Activated T-helper 1 cell treated with anti-CD3 and anti-CD28 coated beads, Interleukin-2, amount 50 U/mL, for 16 hours (primary cell): ENCODE measurements around the gene RNF7.
"Not testable (repeated sequence)": the region's sequence is repeated elsewhere in the genome, so short reads cannot be mapped to it uniquely, and the experiment has no call there.

Experiments used
- DNase-seq, 2 donors: peaks; one replicate each; pipeline ENCODE4 v3.0.0-alpha.2; 2020; ENCODE audit warnings: low read depth in 1 of 2, low spot score in 1 of 2

Gene RNF7

GRCh38 chr3:141777957-141778813 is 40.1 kb downstream of the RNF7 start:
- DNase-seq: no peak

GRCh38 chr3:141779667-141780066 is 41.6 kb downstream of the RNF7 start:
- no peak for DNase-seq

DNA sequence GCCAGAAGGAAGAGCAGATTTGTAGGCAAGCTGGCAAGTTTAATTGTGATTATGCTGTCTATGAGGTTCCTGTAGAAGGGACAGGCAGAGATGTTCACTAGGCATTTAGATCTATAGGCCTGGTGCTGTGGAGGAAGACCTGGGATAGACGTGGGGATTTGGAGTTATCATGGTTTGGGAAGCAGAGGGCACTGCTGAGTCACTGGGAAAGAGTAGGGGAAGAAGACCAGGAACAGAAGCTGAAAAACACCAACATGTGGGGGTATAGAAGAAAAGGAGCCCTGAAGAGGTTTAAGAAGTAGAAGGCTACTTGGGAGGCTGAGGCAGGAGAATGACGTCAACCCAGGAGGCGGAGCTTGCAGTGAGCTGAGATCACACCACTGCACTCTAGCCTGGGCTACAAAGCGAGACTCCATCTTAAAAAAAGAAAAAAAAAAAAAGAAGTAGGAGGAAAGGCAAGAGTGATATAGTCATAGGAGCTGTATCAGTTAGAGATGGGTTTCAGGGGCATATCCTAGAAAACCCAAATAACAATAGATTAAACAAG is 44.4 kb downstream of the RNF7 start:
- DNase-seq: no peak

GRCh38 chr3:141783632-141784031 is 45.5 kb downstream of the RNF7 start:
- DNase-seq: no peak

- no peak for DNase-seq
Measured at GRCh38 chr3:141784096-141784495, 46.0 kb downstream of the RNF7 start.

GRCh38 chr3:141784531-141784930 is 46.4 kb downstream of the RNF7 start:
- no peak for DNase-seq

DNA sequence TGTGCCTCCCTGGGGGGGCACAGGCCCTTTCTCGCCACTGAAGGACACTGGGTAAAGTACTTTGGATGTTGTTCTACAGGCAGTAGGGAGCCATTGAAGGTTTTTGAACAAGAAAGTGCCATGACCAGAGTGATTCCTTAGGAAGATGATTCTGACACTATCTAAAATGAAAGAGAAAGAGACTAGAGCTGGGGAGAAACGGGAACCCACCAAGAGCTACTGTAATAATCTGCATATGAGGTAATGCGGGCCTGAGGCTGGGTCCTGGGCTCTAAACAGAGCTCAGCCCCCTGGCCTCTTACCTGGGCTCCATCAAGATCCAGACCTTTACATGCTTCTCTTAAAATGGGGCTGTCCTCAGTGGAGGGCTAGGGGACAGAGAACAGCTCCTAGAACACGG is 50.1 kb downstream of the RNF7 start:
- DNase-seq: no peak

GRCh38 chr3:141788750-141789149 is 50.7 kb downstream of the RNF7 start:
- not testable (repeated sequence) for DNase-seq

DNA sequence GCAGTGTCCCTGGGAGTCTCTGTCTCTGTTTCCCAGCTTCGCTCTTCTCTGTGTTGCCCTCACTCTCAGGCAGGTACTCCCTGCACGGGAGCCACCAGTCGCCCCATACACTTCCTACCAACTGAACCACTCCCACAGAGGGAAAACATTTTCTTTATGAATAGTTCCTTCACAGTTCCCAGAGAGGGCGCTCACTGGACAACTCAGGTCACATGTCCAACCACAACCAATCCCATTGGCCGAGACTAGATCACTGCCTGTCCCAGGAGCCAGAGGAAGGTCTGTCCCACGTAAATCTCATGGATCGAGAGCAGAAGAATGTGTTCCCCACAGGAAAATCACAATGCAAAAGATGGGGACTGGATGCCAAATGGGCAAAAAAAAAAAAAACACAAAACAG is 51.2 kb downstream of the RNF7 start:
- no peak for DNase-seq

DNA sequence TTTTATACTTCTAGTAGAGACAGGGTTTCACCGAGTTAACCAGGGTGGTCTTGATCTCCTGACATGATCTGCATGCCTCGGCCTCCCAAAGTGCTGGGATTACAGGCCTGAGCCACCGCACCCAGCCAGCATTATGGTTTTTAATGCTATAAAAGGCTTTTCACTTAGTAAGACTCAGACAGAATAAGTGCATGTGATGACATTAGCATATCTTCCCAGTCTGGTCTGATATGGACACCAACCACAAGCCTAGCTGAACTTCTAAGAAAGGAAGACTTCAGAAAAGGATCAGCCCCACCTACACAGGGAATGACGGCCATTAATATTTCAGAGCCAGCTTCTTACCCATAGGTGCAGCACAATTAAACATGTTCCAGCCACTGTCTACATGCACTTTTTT is 52.1 kb downstream of the RNF7 start:
- no peak for DNase-seq

GRCh38 chr3:141792495-141792894 is 54.4 kb downstream of the RNF7 start:
- DNase-seq: no peak

- no peak for DNase-seq
Measured at GRCh38 chr3:141793476-141794260, 55.6 kb downstream of the RNF7 start.

DNA sequence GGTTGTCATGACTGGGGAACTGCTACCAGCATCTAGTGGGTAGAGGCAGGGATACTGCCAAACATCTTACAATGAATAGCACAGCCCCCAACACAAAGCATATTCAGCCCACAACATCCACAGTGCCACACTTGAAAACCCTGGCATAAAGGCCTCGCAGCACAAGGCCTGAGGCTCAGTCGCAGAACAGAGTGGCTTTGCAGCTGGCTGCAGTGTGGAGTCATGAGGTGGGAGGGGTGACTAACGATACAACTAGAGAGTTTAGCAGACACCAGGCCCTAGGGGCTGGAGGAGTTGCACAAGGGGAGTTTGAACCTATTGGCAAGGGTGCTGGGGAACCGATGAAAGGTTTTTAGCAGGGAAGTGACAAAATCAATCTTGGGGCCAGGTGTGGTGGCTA is 57.2 kb downstream of the RNF7 start:
- no peak for DNase-seq

DNA sequence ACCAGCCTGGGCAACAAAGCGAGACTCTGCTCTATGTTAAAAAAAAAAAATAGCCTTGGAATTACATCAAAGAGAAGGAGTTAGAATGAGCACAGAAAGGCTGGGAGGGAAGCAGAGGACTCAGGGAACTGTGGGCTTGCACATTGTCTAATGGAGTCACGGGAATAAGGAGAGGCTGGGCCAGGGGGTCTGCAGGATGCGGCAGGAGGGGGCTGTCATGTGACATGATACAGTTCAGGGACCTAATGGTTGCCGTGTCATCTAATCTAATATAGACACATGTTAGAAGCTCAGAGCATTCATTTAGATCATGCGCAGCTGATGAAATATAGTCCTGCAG is 57.6 kb downstream of the RNF7 start:
- DNase-seq: no peak

- peak in 1 of 2 donors; percentile 50 for DNase-seq
Measured at GRCh38 chr3:141796081-141796888, 58.2 kb downstream of the RNF7 start.
